T-helper 2 cell treated with Interferon-gamma antibody and Interleukin-4, amounts not matched to agents 100 ng/mL and 5 ng/mL, for 36 hours (primary cell): ENCODE data around the gene CD46. TPM values are rescaled to one million over a fixed set of nuclear protein-coding genes. Genes with fewer than 3 reads are reported as not detected.
"Not testable (repeated sequence)": the region's sequence is repeated elsewhere in the genome, so short reads cannot be mapped to it uniquely, and the experiment has no call there.

Experiments used
- intact Hi-C: fragments of 100-400 bp; cut with micrococcal nuclease; formaldehyde crosslinking; loops from one replicate; pipeline ENCODE4 v1.15.1; 2023
- total RNA-seq: library from RNA; stranded (reverse); gene quantifications from 2 replicates; pipeline ENCODE4 v1.2.3, GENCODE V29; 2022

Gene CD46
- total RNA-seq, 1 donor from 2014 or later: 105 TPM

- intact Hi-C loops: loop anchor here (2.0 to 5.0 kb wide), 3 partner anchors 48 to 428 kb away; partner anchors contain the start of gene CD55
These were observed 1.1 kb upstream of the CD46 start for GRCh38 chr1:207750631-207751305.

- intact Hi-C loops: loop anchor here (2.0 to 5.0 kb wide), 3 partner anchors 47 to 429 kb away; partner anchors contain the start of gene CD55
These were observed 428 bp upstream of the CD46 start for GRCh38 chr1:207751463-207751789.

- intact Hi-C loops: loop anchor here (2.0 to 5.0 kb wide), 3 partner anchors 72 to 430 kb away; partner anchors contain the start of gene CD55
These were observed 673 bp downstream of the CD46 start for GRCh38 chr1:207752456-207752998.

- intact Hi-C loops: loop anchor here (2.0 to 5.0 kb wide), 3 partner anchors 71 to 431 kb away; partner anchors contain the start of gene CD55
These were observed 1.8 kb downstream of the CD46 start for GRCh38 chr1:207753611-207754010.

GRCh38 chr1:207754011-207754410 is 2.2 kb downstream of the CD46 start:
- intact Hi-C loops: loop anchor here (5.0 kb wide), 2 partner anchors 113 to 432 kb away; partner anchors contain the start of gene CD55

- intact Hi-C loops: loop anchor here (5.0 kb wide), 2 partner anchors 112 to 433 kb away; partner anchors contain the start of gene CD55
These were observed 3.3 kb downstream of the CD46 start for GRCh38 chr1:207754974-207755700.

- intact Hi-C loops: no loop called here
These were observed 4.2 kb downstream of the CD46 start for GRCh38 chr1:207755846-207756693.

- intact Hi-C loops: no loop called here
These were observed 10.8 kb downstream of the CD46 start for GRCh38 chr1:207762622-207763021.

- intact Hi-C loops: no loop called here
These were observed 11.2 kb downstream of the CD46 start for GRCh38 chr1:207763091-207763490.

- intact Hi-C loops: no loop called here
These were observed 12.1 kb downstream of the CD46 start for GRCh38 chr1:207763972-207764371.

- intact Hi-C loops: no loop called here
These were observed 14.7 kb downstream of the CD46 start for GRCh38 chr1:207766569-207766968.

GRCh38 chr1:207770514-207770913 is 18.7 kb downstream of the CD46 start:
- intact Hi-C loops: not testable (repeated sequence)

GRCh38 chr1:207776045-207776444 is 24.2 kb downstream of the CD46 start:
- intact Hi-C loops: not testable (repeated sequence)

GRCh38 chr1:207777412-207777811 is 25.6 kb downstream of the CD46 start:
- intact Hi-C loops: not testable (repeated sequence)

GRCh38 chr1:207779008-207779407 is 27.2 kb downstream of the CD46 start:
- intact Hi-C loops: no loop called here

- intact Hi-C loops: no loop called here
These were observed 29.5 kb downstream of the CD46 start for GRCh38 chr1:207781312-207781711.

GRCh38 chr1:207787776-207788175 is 35.9 kb downstream of the CD46 start:
- intact Hi-C loops: no loop called here

GRCh38 chr1:207789386-207789785 is 37.5 kb downstream of the CD46 start:
- intact Hi-C loops: no loop called here

- intact Hi-C loops: no loop called here
These were observed 38.2 kb downstream of the CD46 start for GRCh38 chr1:207789792-207790787.

- intact Hi-C loops: no loop called here
These were observed 39.4 kb downstream of the CD46 start for GRCh38 chr1:207791290-207791689.
